Neutrophil (primary cell): ENCODE results near the gene RCL1.
A peak's percentile ranks its signal among the peaks of the same experiment; 100 is the strongest.

Experiments
- H3K27ac ChIP-seq: fragments of 200-600 bp; sonication (generic); 2 replicates; pipeline ENCODE4 v1.5.1; 2016; ENCODE audit warnings: mild to moderate bottlenecking, moderate library complexity
- H3K27me3 ChIP-seq: fragments of 200-600 bp; sonication (generic); 2 replicates; pipeline ENCODE4 v1.6.0; 2016; ENCODE audit warnings: mild to moderate bottlenecking
- H3K36me3 ChIP-seq: fragments of 200-600 bp; sonication (generic); 2 replicates; pipeline ENCODE4 v1.5.1; 2017
- H3K4me1 ChIP-seq, 2 experiments: fragments of 200-600 bp in 1 of 2; sonication (generic) in 1 of 2; 1 replicate in 1 of 2; 2 replicates in 1 of 2; pipeline versions ENCODE4 v1.5.1 to v1.6.1; 2013 to 2016; ENCODE audit warnings: low read depth in 1 of 2, low read length in 1 of 2, mild to moderate bottlenecking in 1 of 2, moderate library complexity in 1 of 2; ENCODE audit not compliant: control insufficient read depth in 1 of 2, insufficient read depth in 1 of 2
- H3K4me3 ChIP-seq, 2 experiments: fragments of 200-600 bp in 1 of 2; sonication (generic) in 1 of 2; 1 replicate in 1 of 2; 2 replicates in 1 of 2; pipeline ENCODE4 v1.5.1; 2013 to 2016; ENCODE audit warnings: low read depth in 1 of 2, low read length in 1 of 2, mild to moderate bottlenecking in 1 of 2, moderate library complexity in 1 of 2
- H3K9me3 ChIP-seq: fragments of 200-600 bp; sonication (generic); 2 replicates; pipeline ENCODE4 v1.5.1; 2016
- CTCF ChIP-seq: fragments of 200-600 bp; sonication (generic); IDR thresholded peaks from 2 replicates; pipeline ENCODE4 v1.5.1; 2016; ENCODE audit warnings: antibody characterized with exemption

Gene RCL1

GRCh38 chr9:4849369-4849768 is 56.6 kb downstream of the RCL1 start:
- H3K27ac ChIP-seq = peak overlapping the region; percentile 77
- H3K27me3 ChIP-seq = no peaks in the 10 kb centered on the region
- no peak overlapping the region for H3K4me3 ChIP-seq
- no peaks in the 10 kb centered on the region for H3K9me3 ChIP-seq
- peaks cover 37 to 40% of the 10 kb centered on the region in 2 experiments for H3K4me1 ChIP-seq
- no peak for TF ChIP-seq CTCF
- no peaks in the 10 kb centered on the region for H3K36me3 ChIP-seq

DNA sequence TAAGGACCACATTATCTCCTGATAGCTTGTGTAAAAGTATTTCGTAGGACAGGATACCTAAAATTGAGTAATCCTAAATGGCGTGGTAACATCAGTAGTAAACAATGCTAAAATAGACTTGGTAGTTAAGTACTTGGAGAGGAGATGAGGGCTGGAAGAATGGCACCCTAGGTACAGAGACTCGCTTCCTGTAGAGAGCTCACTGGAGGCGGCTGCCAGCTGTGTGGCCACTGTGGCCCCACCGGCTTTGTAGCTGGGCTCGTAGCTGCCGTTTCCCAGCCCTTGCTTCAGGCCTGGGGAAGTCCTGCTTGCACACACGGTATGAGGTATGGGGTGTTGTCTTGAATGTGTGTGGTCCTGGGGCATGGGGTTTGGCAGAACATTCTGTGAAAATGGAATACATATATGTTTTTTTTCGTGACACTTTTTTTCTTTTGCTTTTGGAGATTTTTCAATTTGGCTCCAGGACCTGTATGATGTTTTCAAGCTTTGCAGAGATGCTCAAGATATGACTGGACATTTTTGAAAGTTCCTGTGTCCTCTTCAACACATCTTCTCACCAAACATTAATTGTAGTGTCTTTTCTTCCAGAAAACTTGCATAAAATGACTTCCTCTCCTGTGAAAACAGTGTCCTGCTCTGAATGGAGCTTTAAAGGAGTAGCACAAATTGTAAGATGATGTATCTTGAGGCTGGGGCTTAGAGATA is 58.0 kb downstream of the RCL1 start:
- no peaks in the 10 kb centered on the region for H3K27me3 ChIP-seq
- no peak for TF ChIP-seq CTCF
- H3K4me1 ChIP-seq = peaks cover 28 to 31% of the 10 kb centered on the region in 2 experiments
- peak overlapping the region; percentile 77 for H3K27ac ChIP-seq
- H3K36me3 ChIP-seq = no peaks in the 10 kb centered on the region
- peak overlapping the region; percentile 30 to 44 for H3K4me3 ChIP-seq
- no peaks in the 10 kb centered on the region for H3K9me3 ChIP-seq

GRCh38 chr9:4852419-4852818 is 59.7 kb downstream of the RCL1 start:
- TF ChIP-seq CTCF = no peak
- no peak overlapping the region for H3K4me3 ChIP-seq
- no peaks in the 10 kb centered on the region for H3K36me3 ChIP-seq
- H3K27me3 ChIP-seq = no peaks in the 10 kb centered on the region
- peak overlapping the region; percentile 29 for H3K27ac ChIP-seq
- H3K9me3 ChIP-seq = no peaks in the 10 kb centered on the region
- peaks cover 31 to 32% of the 10 kb centered on the region in 2 experiments for H3K4me1 ChIP-seq

- Histone ChIP-seq H3K4me1 (peaks cover 31 to 32% of the 10 kb centered on the region in 2 experiments), H3K36me3 (no peaks in the 10 kb centered on the region), H3K27me3 (no peaks in the 10 kb centered on the region), H3K4me3 (no peak overlapping the region), H3K9me3 (no peaks in the 10 kb centered on the region), H3K27ac (no peak overlapping the region)
- TF ChIP-seq CTCF = no peak
These were observed 61.5 kb downstream of the RCL1 start for GRCh38 chr9:4854265-4854590.

DNA sequence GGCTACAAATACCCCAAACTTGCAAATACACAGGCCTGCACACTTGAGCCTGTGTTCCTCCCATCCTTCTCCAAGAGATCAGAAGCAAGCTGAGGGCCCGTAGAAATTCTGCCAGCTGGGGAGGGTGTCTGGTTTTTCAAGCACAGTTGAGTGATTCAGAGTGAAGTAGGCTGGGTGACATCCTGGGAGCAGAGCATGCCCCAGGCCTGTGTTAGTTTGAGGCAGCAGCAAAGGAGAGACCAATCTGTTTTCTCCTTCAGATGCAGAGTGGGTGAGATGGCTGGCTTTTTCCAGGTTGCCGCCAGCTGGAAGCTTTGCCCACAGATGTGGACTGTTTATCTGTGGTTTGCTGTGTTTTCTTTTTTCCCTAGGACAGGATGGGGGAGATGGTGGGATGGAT is 63.1 kb downstream of the RCL1 start:
- Histone ChIP-seq H3K4me3 (no peak overlapping the region), H3K36me3 (peaks cover 6% of the 10 kb centered on the region), H3K27me3 (no peaks in the 10 kb centered on the region), H3K4me1 (peaks cover 16 to 18% of the 10 kb centered on the region in 2 experiments), H3K9me3 (no peaks in the 10 kb centered on the region), H3K27ac (no peak overlapping the region)
- TF ChIP-seq CTCF = no peak
